Bronchial epithelial cell (primary cell): ENCODE measurements around the gene SLC8A1. TPM values are rescaled to one million over a fixed set of nuclear protein-coding genes. Genes with fewer than 3 reads are reported as not detected.
A peak's percentile ranks its signal among the peaks of the same experiment; 100 is the strongest.

Experiments used
- DNase-seq: peaks from one replicate; pipeline ENCODE4 v3.0.0-alpha.2; 2010; ENCODE audit warnings: low read depth
- FAIRE-seq: peaks from 2 replicates; lab custom pipeline; 2011; peaks lifted over from hg19 to GRCh38; lab: Jason Lieb, UNC
- H3K27me3 ChIP-seq: 2 replicates; pipeline ENCODE4 v1.5.1; 2011; ENCODE audit warnings: low read length; ENCODE audit not compliant: control insufficient read depth, insufficient read depth
- H3K36me3 ChIP-seq: 2 replicates; pipeline ENCODE4 v1.5.1; 2011; ENCODE audit warnings: low read length; ENCODE audit not compliant: control insufficient read depth, insufficient read depth
- H3K4me3 ChIP-seq: 2 replicates; pipeline ENCODE4 v1.5.1; 2011; ENCODE audit warnings: mild to moderate bottlenecking, low read depth, low read length, control low read depth
- CTCF ChIP-seq: IDR thresholded peaks from 2 replicates; pipeline ENCODE4 v1.5.1; 2011; ENCODE audit warnings: mild to moderate bottlenecking, moderate library complexity, low read length, control low read depth, inconsistent platforms; ENCODE audit not compliant: insufficient read depth, severe bottlenecking
- total RNA-seq: library from RNA; depleted of rRNA; stranded (reverse); fragments of >200 nt; gene quantifications from 2 replicates; pipeline ENCODE4 v1.2.1, GENCODE V29; 2014

The SLC8A1 gene
- total RNA-seq, 1 donor from 2014 or later = 3.7 TPM

- Histone ChIP-seq H3K27me3 (no peaks in the 10 kb centered on the region), H3K36me3 (no peaks in the 10 kb centered on the region), H3K4me3 (no peak overlapping the region)
- no peak for FAIRE-seq
- TF ChIP-seq CTCF = no peak
- DNase-seq = no peak
Observed at GRCh38 chr2:40316620-40317019, 135.3 kb downstream of the SLC8A1 start.

GRCh38 chr2:40315683-40316082 is 136.2 kb downstream of the SLC8A1 start:
- Histone ChIP-seq H3K4me3 (no peak overlapping the region), H3K36me3 (no peaks in the 10 kb centered on the region), H3K27me3 (no peaks in the 10 kb centered on the region)
- no peak for TF ChIP-seq CTCF
- FAIRE-seq (no peak), DNase-seq (peak; percentile 76)

- no peaks in the 10 kb centered on the region for H3K27me3 ChIP-seq
- no peak for TF ChIP-seq CTCF
- DNase-seq (no peak), FAIRE-seq (no peak)
- no peaks in the 10 kb centered on the region for H3K36me3 ChIP-seq
- H3K4me3 ChIP-seq = no peak overlapping the region
Observed at GRCh38 chr2:40311026-40311425, 140.9 kb downstream of the SLC8A1 start.

- Histone ChIP-seq H3K4me3 (no peak overlapping the region), H3K27me3 (no peaks in the 10 kb centered on the region), H3K36me3 (no peaks in the 10 kb centered on the region)
- TF ChIP-seq CTCF = no peak
- FAIRE-seq (peak; percentile 55), DNase-seq (no peak)
Observed at GRCh38 chr2:40310303-40310702, 141.6 kb downstream of the SLC8A1 start.

- no peak for DNase-seq
- TF ChIP-seq CTCF = no peak
- no peaks in the 10 kb centered on the region for H3K27me3 ChIP-seq
- FAIRE-seq = no peak
- H3K36me3 ChIP-seq = no peaks in the 10 kb centered on the region
- no peak overlapping the region for H3K4me3 ChIP-seq
Observed at GRCh38 chr2:40304340-40304739, 147.6 kb downstream of the SLC8A1 start.

- DNase-seq (no peak), FAIRE-seq (no peak)
- Histone ChIP-seq H3K36me3 (no peaks in the 10 kb centered on the region), H3K4me3 (no peak overlapping the region), H3K27me3 (no peaks in the 10 kb centered on the region)
- no peak for TF ChIP-seq CTCF
Observed at GRCh38 chr2:40303746-40304145, 148.1 kb downstream of the SLC8A1 start.
